MM.1S (cell line): ENCODE data around the gene ZNF581.

Source experiments
- DNase-seq: peaks from one replicate; pipeline ENCODE4 v3.0.0-alpha.2; 2015
- H2AFZ ChIP-seq: fragments of 300-600 bp; sonication (generic); 2 replicates; pipeline ENCODE4 v1.6.0; 2016; ENCODE audit warnings: antibody characterized with exemption, low read length
- H3F3A ChIP-seq: fragments of 300-600 bp; sonication (generic); 2 replicates; pipeline ENCODE4 v1.6.1; 2016; ENCODE audit warnings: mild to moderate bottlenecking, antibody characterized with exemption, low read length, moderate library complexity, mixed read lengths; ENCODE audit not compliant: insufficient read depth
- H3K27ac ChIP-seq: fragments of 300-600 bp; sonication (generic); 2 replicates; pipeline ENCODE4 v1.5.1; 2016; ENCODE audit warnings: mild to moderate bottlenecking, low read length
- H3K27me3 ChIP-seq: fragments of 300-600 bp; sonication (generic); replicated peaks from 2 replicates; pipeline ENCODE4 v1.6.0; 2016; ENCODE audit warnings: low read length; ENCODE audit not compliant: insufficient read depth
- H3K36me3 ChIP-seq: fragments of 300-600 bp; sonication (generic); replicated peaks from 2 replicates; pipeline ENCODE4 v1.6.1; 2016; ENCODE audit warnings: mild to moderate bottlenecking, low read length, mixed read lengths; ENCODE audit not compliant: insufficient read depth
- H3K4me1 ChIP-seq: fragments of 300-600 bp; sonication (generic); 2 replicates; pipeline ENCODE4 v1.6.1; 2016; ENCODE audit warnings: low read length, mixed read lengths
- H3K4me2 ChIP-seq: fragments of 300-600 bp; sonication (generic); 2 replicates; pipeline ENCODE4 v1.6.0; 2016; ENCODE audit warnings: low read depth, low read length
- H3K4me3 ChIP-seq: fragments of 300-600 bp; sonication (generic); 2 replicates; pipeline ENCODE4 v1.5.1; 2016; ENCODE audit warnings: low read length, mixed read lengths
- H3K79me2 ChIP-seq: fragments of 300-600 bp; sonication (generic); 2 replicates; pipeline ENCODE4 v1.6.1; 2016; ENCODE audit warnings: mixed run types, low read length, mixed read lengths
- H3K9ac ChIP-seq: fragments of 300-600 bp; sonication (generic); 2 replicates; pipeline ENCODE4 v1.6.1; 2016; ENCODE audit warnings: low read length, mixed read lengths
- H3K9me2 ChIP-seq: fragments of 300-600 bp; sonication (generic); replicated peaks from 2 replicates; pipeline ENCODE4 v1.6.1; 2016; ENCODE audit warnings: mild to moderate bottlenecking, low read length, mixed read lengths; ENCODE audit not compliant: insufficient read depth
- H3K9me3 ChIP-seq: fragments of 300-600 bp; sonication (generic); replicated peaks from 2 replicates; pipeline ENCODE4 v1.6.1; 2016; ENCODE audit warnings: mild to moderate bottlenecking, low read length, mixed read lengths; ENCODE audit not compliant: insufficient read depth
- H4K20me1 ChIP-seq: fragments of 300-600 bp; sonication (generic); 2 replicates; pipeline ENCODE4 v1.6.1; 2016; ENCODE audit warnings: mild to moderate bottlenecking, low read length, moderate library complexity, mixed read lengths; ENCODE audit not compliant: insufficient read depth
- EZH2 ChIP-seq: fragments of 300-600 bp; sonication (generic); optimal IDR thresholded peaks from 2 replicates; pipeline ENCODE3; 2017; ENCODE audit warnings: low read depth, mild to moderate bottlenecking, antibody characterized with exemption, low read length, mixed read lengths
- EZH2phosphoT487 ChIP-seq: fragments of 300-600 bp; sonication (generic); IDR thresholded peaks from 2 replicates; pipeline ENCODE4 v1.6.1; 2018; ENCODE audit warnings: antibody characterized with exemption, low read length
- TF ChIP-seq, protein P1 (sequence below): fragments of 300-600 bp; sonication (generic); IDR thresholded peaks from 2 replicates; pipeline ENCODE4 v1.5.1; 2016; ENCODE audit warnings: antibody characterized with exemption, low read length, mixed read lengths

The ZNF581 gene

DNA sequence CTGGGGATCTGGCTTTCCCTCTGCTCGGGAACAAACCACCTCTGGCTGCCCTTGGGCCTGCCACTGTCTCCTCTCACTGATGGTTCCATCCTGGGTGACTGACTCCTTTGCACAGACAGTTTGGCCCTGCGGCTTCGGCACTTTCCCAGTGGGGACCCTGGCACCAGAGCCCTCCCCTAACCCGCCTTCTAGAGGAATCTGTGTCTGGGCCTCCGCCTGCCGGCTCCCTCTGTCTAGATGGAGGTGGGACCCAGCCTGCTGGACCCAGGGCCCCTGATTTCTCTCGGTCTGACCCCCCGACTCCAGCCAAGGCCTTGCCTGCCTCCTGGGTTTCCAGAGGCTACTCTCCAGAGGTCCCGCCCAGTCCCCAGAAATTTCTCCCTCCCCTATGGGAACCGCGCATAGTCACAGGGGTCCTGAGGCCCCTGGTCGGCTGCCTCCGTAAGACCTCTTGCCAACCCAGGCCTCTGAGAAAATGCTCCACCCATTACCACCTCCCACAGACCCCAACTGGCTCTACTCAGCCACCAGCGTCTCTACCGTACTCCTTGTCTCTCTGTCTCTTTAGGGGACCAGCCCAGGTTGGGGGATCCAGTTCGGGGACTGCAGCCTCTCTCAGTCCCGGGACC is 7.3 kb downstream of the ZNF581 start:
- Histone ChIP-seq H4K20me1 (peaks cover under 1% of the 10 kb centered on the region; the same call in 1 of the 2 replicates), H2AFZ (no peak overlapping the region), H3F3A (peaks cover 10% of the 10 kb centered on the region), H3K4me3 (no peak overlapping the region), H3K4me1 (no peaks in the 10 kb centered on the region), H3K36me3 (no peaks in the 10 kb centered on the region), H3K9ac (no peak overlapping the region), H3K79me2 (peaks cover 9% of the 10 kb centered on the region), H3K4me2 (no peak overlapping the region), H3K9me3 (no peaks in the 10 kb centered on the region), H3K9me2 (no peaks in the 10 kb centered on the region), H3K27me3 (no peaks in the 10 kb centered on the region), H3K27ac (no peak overlapping the region)
- DNase-seq = no peak
- no peak for TF ChIP-seq EZH2phosphoT487
- no peak for TF ChIP-seq EZH2
- TF ChIP-seq, protein P1, sequence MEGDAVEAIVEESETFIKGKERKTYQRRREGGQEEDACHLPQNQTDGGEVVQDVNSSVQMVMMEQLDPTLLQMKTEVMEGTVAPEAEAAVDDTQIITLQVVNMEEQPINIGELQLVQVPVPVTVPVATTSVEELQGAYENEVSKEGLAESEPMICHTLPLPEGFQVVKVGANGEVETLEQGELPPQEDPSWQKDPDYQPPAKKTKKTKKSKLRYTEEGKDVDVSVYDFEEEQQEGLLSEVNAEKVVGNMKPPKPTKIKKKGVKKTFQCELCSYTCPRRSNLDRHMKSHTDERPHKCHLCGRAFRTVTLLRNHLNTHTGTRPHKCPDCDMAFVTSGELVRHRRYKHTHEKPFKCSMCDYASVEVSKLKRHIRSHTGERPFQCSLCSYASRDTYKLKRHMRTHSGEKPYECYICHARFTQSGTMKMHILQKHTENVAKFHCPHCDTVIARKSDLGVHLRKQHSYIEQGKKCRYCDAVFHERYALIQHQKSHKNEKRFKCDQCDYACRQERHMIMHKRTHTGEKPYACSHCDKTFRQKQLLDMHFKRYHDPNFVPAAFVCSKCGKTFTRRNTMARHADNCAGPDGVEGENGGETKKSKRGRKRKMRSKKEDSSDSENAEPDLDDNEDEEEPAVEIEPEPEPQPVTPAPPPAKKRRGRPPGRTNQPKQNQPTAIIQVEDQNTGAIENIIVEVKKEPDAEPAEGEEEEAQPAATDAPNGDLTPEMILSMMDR = no peak

DNA sequence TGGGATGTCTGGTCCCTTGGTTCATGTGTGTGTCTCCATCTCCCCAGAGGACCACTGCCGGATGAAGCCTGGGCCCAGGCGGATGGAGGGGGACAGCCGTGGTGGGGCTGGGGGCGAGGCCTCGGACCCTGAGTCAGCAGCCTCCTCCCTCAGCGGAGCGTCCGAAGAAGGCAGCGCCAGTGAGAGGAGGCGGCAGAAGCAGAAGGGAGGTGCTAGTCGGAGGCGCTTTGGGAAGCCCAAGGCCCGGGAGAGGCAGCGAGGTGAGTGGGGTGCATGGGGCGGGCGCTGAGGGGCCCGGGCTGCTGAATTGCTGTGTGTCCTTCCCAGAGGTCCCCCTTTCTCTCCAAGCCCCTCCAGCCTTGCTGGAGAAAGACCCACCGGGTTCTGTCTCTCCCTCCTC is 7.8 kb downstream of the ZNF581 start:
- Histone ChIP-seq H3K27me3 (no peaks in the 10 kb centered on the region), H3K9me2 (no peaks in the 10 kb centered on the region), H3K4me3 (no peak overlapping the region)

DNA sequence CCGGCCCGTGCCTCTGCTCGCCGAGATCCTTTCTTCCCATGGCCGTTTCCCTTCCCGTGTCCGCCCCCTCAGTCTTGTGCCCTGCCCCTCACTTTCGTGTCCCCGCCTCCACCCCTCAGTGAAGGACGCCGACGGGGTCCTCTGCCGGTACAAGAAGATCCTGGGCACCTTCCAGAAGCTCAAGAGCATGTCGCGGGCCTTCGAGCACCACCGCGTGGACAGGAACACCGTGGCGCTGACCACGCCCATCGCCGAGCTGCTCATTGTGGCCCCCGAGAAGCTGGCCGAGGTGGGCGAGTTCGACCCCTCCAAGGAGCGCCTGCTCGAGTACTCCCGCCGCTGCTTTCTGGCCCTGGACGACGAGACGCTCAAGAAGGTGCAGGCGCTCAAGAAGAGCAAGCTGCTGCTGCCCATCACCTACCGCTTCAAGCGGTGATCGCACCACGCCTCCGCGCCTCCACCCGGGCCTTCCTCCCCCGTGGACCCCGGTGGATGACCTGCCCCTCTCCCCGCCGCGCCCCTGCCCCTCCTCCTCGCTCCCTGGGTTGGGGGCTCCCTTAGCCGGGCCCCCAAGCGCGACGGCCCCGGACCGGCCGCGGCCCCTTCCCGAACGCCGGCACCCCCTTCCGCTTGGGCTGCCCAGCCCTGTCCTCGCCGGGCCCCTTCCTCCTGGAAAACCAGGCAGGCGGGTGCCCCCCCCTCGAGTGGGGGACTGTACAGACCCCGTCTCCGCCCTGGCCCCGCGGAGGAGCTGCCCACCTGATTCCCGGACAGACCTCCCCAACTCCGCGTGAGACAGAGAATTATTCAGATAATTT is 9.1 kb downstream of the ZNF581 start:
- Histone ChIP-seq H3K27me3 (no peaks in the 10 kb centered on the region), H3K36me3 (no peaks in the 10 kb centered on the region), H3K4me1 (peaks cover 16% of the 10 kb centered on the region; the same call in 1 of the 2 replicates), H2AFZ (no peak overlapping the region), H4K20me1 (peaks cover 19% of the 10 kb centered on the region), H3K79me2 (peaks cover 26% of the 10 kb centered on the region), H3F3A (peaks cover 5% of the 10 kb centered on the region; the same call in 1 of the 2 replicates), H3K4me2 (no peak overlapping the region), H3K9ac (no peak overlapping the region), H3K4me3 (no peak overlapping the region), H3K9me2 (no peaks in the 10 kb centered on the region), H3K9me3 (no peaks in the 10 kb centered on the region), H3K27ac (no peak overlapping the region)
- DNase-seq = no peak
- no peak for TF ChIP-seq EZH2
- TF ChIP-seq, protein P1 = no peak
- TF ChIP-seq EZH2phosphoT487 = no peak

More for the DNA sequence above, 7.8 kb downstream of the ZNF581 start:
- Histone ChIP-seq H3K79me2 (peaks cover 13% of the 10 kb centered on the region), H4K20me1 (peaks cover 6% of the 10 kb centered on the region; the same call in 1 of the 2 replicates), H3K9me3 (no peaks in the 10 kb centered on the region), H3K27ac (no peak overlapping the region), H3F3A (peaks cover 10% of the 10 kb centered on the region), H3K4me2 (no peak overlapping the region), H3K36me3 (no peaks in the 10 kb centered on the region), H2AFZ (no peak overlapping the region), H3K4me1 (0 out of 2 replicates have a peak, but pooled peaks cover 3% of the 10 kb centered on the region), H3K9ac (no peak overlapping the region)
- no peak for DNase-seq
- TF ChIP-seq, protein P1 = no peak
- no peak for TF ChIP-seq EZH2phosphoT487
- TF ChIP-seq EZH2 = no peak
